Myocyte (in vitro differentiated cells): ENCODE measurements around the gene MEGF10. TPM values are rescaled to one million over a fixed set of nuclear protein-coding genes. Genes with fewer than 3 reads are reported as not detected.

Source experiments
- total RNA-seq: library from RNA; depleted of rRNA; stranded (reverse); fragments of >200 nt; gene quantifications from 2 replicates; pipeline ENCODE4 v1.2.3, GENCODE V29; 2014

The MEGF10 gene
- total RNA-seq, 1 donor from 2014 or later, result 196 TPM

Other genes starting within 250 kb of the MEGF10 start
- 1.6 and 1.9 TPM in 2 replicates for gene C5orf63, start 217.3 kb upstream of the MEGF10 start, total RNA-seq
- gene PRRC1, start 226.8 kb downstream of the MEGF10 start, total RNA-seq, result 45.6 and 52.5 TPM in 2 replicates